ENCODE results near the gene DNAH6.

DNA sequence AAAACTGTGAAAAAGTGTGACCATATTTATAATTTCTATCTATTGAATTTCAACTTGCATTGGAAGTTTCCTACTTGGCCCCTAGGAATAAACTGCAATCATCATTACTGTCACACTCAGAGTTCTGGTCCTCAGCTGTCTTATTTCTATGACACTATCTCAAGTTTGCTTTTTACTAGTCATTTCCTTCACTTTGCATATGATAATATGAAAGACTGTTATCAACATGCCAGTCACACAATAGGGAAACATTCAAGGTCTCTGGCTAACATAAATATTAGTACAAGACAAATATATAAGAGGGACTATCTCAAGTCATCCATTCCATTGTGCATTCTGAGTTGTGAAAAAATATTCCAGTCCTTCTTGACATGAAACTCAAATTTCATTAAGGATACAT is 28.7 kb downstream of the DNAH6 start:
- TF ChIP-seq POLR2A (IDR thresholded peaks at IDR 0.05; ENCODE audit: low read length), result no peak
- no peak for TF ChIP-seq GATA1 (IDR thresholded peaks at IDR 0.05; ENCODE audit: low read depth, low read length)

Measured in erythroblast (primary cell).